Coronary artery (tissue), 2 donors: Measurements from ENCODE around the gene MAP3K10.

Experiments used
- DNase-seq: peaks from one replicate; pipeline ENCODE4 v3.0.0-alpha.2; 2017; ENCODE audit warnings: low spot score
- H3K27ac ChIP-seq, 2 donors: fragments of 200-600 bp; sonication (generic); one replicate each; pipeline ENCODE4 v1.5.1; 2016 to 2019
- H3K4me3 ChIP-seq: fragments of 200-600 bp; sonication (generic); 2 replicates; pipeline ENCODE4 v1.5.1; 2016; ENCODE audit warnings: mild to moderate bottlenecking, moderate library complexity
- CTCF ChIP-seq: fragments of 200-600 bp; sonication (generic); IDR thresholded peaks from one replicate; pipeline ENCODE4 v1.5.1; 2019; ENCODE audit warnings: antibody characterized with exemption

Gene MAP3K10

GRCh38 chr19:40231057-40231456, 39.8 kb downstream of the MAP3K10 start:
- Histone ChIP-seq H3K27ac (no peak overlapping the region), H3K4me3 (no peak overlapping the region)
- no peak for TF ChIP-seq CTCF
- no peak for DNase-seq

GRCh38 chr19:40231544-40232424, 40.6 kb downstream of the MAP3K10 start:
- H3K4me3 ChIP-seq: no peak overlapping the region
- peak overlapping the region in 1 of 2 donors; percentile 32 for H3K27ac ChIP-seq
- TF ChIP-seq CTCF: no peak
- DNase-seq: no peak

GRCh38 chr19:40232479-40232878, 41.3 kb downstream of the MAP3K10 start:
- H3K27ac ChIP-seq: no peak overlapping the region
- TF ChIP-seq CTCF: no peak
- H3K4me3 ChIP-seq: no peak overlapping the region
- no peak for DNase-seq

- H3K27ac ChIP-seq: no peak overlapping the region
- no peak for TF ChIP-seq CTCF
- no peak overlapping the region for H3K4me3 ChIP-seq
- no peak for DNase-seq
Observed at GRCh38 chr19:40232949-40233810, 42.0 kb downstream of the MAP3K10 start.

- TF ChIP-seq CTCF: no peak
- H3K27ac ChIP-seq: no peak overlapping the region
- H3K4me3 ChIP-seq: no peak overlapping the region
- DNase-seq: no peak
Observed at GRCh38 chr19:40233811-40234389, 42.7 kb downstream of the MAP3K10 start.

- no peak for TF ChIP-seq CTCF
- Histone ChIP-seq H3K4me3 (no peak overlapping the region), H3K27ac (no peak overlapping the region)
- DNase-seq: no peak
Observed at GRCh38 chr19:40234429-40235237, 43.4 kb downstream of the MAP3K10 start.
